OCI-LY3 (cell line): ENCODE measurements around the gene SCN4A.

Experiments used
- H2AFZ ChIP-seq: fragments of 200-600, 300-600 bp; shearing (Covaris generic); 2 replicates; pipeline ENCODE4 v1.6.0; 2014; ENCODE audit warnings: antibody characterized with exemption, low read depth, low read length
- H3K27ac ChIP-seq: fragments of 200-600, 300-600 bp; sonication (generic); 2 replicates; pipeline ENCODE4 v1.5.1; 2014; ENCODE audit warnings: mild to moderate bottlenecking, low read length, moderate library complexity, mixed read lengths
- H3K27me3 ChIP-seq: fragments of 200-600, 300-600 bp; sonication (generic); 2 replicates; pipeline ENCODE4 v1.6.1; 2014; ENCODE audit warnings: low read depth, low read length, mixed read lengths
- H3K36me3 ChIP-seq: fragments of 200-600, 300-600 bp; sonication (generic); replicated peaks from 2 replicates; pipeline ENCODE3; 2014; ENCODE audit warnings: low read depth, low read length, mixed read lengths
- H3K4me1 ChIP-seq: fragments of 300-600, 200-600 bp; sonication (generic); 2 replicates; pipeline ENCODE4 v1.6.1; 2014; ENCODE audit warnings: low read length, mixed read lengths
- H3K4me2 ChIP-seq: fragments of 200-600, 300-600 bp; sonication (generic); 2 replicates; pipeline ENCODE4 v1.6.1; 2014; ENCODE audit warnings: low read length, mixed read lengths
- H3K4me3 ChIP-seq: fragments of 300-600, 200-600 bp; sonication (generic); 2 replicates; pipeline ENCODE4 v1.5.1; 2014; ENCODE audit warnings: antibody characterized with exemption, mild to moderate bottlenecking, low read length, moderate library complexity
- H3K79me2 ChIP-seq: fragments of 300-600, 200-600 bp; shearing (Covaris generic); 2 replicates; pipeline ENCODE4 v1.6.1; 2014; ENCODE audit warnings: mild to moderate bottlenecking, low read length, mixed read lengths
- H3K9ac ChIP-seq: fragments of 300-600, 200-600 bp; shearing (Covaris generic); 2 replicates; pipeline ENCODE4 v1.6.0; 2014; ENCODE audit warnings: mild to moderate bottlenecking, low read length, moderate library complexity
- H3K9me3 ChIP-seq: fragments of 200-600, 300-600 bp; shearing (Covaris generic); 2 replicates; pipeline ENCODE4 v1.6.1; 2014; ENCODE audit warnings: low read length, mixed read lengths; ENCODE audit not compliant: insufficient read depth
- H4K20me1 ChIP-seq: fragments of 200-600, 300-600 bp; sonication (generic); 2 replicates; pipeline ENCODE4 v1.6.1; 2016; ENCODE audit warnings: low read length, mixed read lengths; ENCODE audit not compliant: insufficient read depth
- CTCF ChIP-seq: fragments of 200-600, 300-600 bp; sonication (generic); IDR thresholded peaks from 2 replicates; pipeline ENCODE4 v1.5.1; 2014; ENCODE audit warnings: antibody characterized with exemption, low read length, low read depth
- EZH2phosphoT487 ChIP-seq: fragments of 200-600 bp; shearing (Covaris generic); IDR thresholded peaks from 2 replicates; pipeline ENCODE4 v1.6.1; 2018; ENCODE audit warnings: antibody characterized with exemption, mixed run types, low read depth

The SCN4A gene

GRCh38 chr17:63941751-63942150, 31.0 kb downstream of the SCN4A start:
- Histone ChIP-seq H3K4me3 (no peak overlapping the region), H3K79me2 (no peaks in the 10 kb centered on the region), H3K4me2 (no peak overlapping the region), H2AFZ (no peak overlapping the region), H3K9ac (no peak overlapping the region), H3K27me3 (no peaks in the 10 kb centered on the region), H3K9me3 (no peaks in the 10 kb centered on the region), H3K27ac (no peak overlapping the region), H3K4me1 (peaks cover 20% of the 10 kb centered on the region), H4K20me1 (no peaks in the 10 kb centered on the region), H3K36me3 (no peaks in the 10 kb centered on the region)
- no peak for TF ChIP-seq EZH2phosphoT487
- no peak for TF ChIP-seq CTCF

- Histone ChIP-seq H2AFZ (no peak overlapping the region), H3K4me2 (no peak overlapping the region), H3K4me1 (peaks cover 14% of the 10 kb centered on the region), H3K4me3 (no peak overlapping the region), H3K36me3 (no peaks in the 10 kb centered on the region), H3K79me2 (no peaks in the 10 kb centered on the region), H3K27me3 (peaks cover 3% of the 10 kb centered on the region; the same call in 1 of the 2 replicates), H3K9ac (no peak overlapping the region), H3K9me3 (no peaks in the 10 kb centered on the region), H3K27ac (no peak overlapping the region), H4K20me1 (no peaks in the 10 kb centered on the region)
- TF ChIP-seq CTCF, result no peak
- no peak for TF ChIP-seq EZH2phosphoT487
Observed at GRCh38 chr17:63941162-63941561, 31.6 kb downstream of the SCN4A start.

DNA sequence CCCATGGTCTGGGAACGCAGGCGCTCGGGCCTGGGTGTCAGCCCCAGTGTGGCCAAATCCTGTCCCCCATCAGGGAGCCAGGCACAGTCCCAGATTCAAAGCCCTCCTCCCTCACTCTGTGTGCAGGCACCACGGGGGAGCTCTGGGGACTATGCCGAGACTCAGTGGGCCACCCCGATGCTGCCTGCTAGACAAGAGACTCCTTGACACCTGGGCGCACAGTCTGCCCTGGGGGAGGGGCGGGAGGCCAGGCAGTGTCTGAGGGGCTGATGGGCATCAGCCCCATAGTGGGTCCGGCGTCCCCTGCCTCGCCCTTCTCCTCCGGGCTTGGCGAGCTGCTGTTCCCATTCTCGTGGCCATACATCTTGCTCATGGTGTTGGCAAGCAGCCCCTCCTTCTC, 32.1 kb downstream of the SCN4A start:
- Histone ChIP-seq H3K36me3 (no peaks in the 10 kb centered on the region), H2AFZ (no peak overlapping the region), H4K20me1 (no peaks in the 10 kb centered on the region), H3K79me2 (no peaks in the 10 kb centered on the region), H3K4me2 (no peak overlapping the region), H3K27me3 (peaks cover 5% of the 10 kb centered on the region; the same call in 1 of the 2 replicates), H3K9ac (no peak overlapping the region), H3K27ac (no peak overlapping the region), H3K4me3 (no peak overlapping the region), H3K9me3 (no peaks in the 10 kb centered on the region), H3K4me1 (peaks cover 8% of the 10 kb centered on the region)
- TF ChIP-seq CTCF (no peak), EZH2phosphoT487 (no peak)

DNA sequence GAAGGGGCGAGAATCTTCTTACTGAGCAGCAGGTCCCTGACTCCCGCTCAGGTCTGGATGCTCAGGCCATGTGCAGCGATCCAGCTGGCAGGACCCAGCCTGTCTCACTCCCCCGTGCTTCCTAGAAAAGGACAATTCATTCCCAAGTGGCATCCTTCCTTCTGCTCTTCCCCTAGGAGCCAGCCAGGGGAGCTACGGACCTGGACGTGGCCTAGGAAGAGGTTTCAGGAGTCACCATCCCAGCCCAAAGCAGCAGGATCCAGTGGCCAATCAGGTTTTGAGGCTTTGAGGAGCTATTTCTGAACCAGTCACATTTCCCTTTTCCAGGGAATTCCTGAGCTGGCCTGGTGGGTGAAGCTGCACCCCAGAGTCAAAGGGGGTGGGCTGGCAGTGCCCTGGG, 32.8 kb downstream of the SCN4A start:
- H3K9me3 ChIP-seq, result no peaks in the 10 kb centered on the region
- no peaks in the 10 kb centered on the region for H3K36me3 ChIP-seq
- no peaks in the 10 kb centered on the region for H3K79me2 ChIP-seq
- H3K27me3 ChIP-seq, result peaks cover 5% of the 10 kb centered on the region; the same call in 1 of the 2 replicates
- H3K27ac ChIP-seq, result no peak overlapping the region
- no peaks in the 10 kb centered on the region for H4K20me1 ChIP-seq
- H3K4me1 ChIP-seq, result peaks cover 6% of the 10 kb centered on the region; the same call in 1 of the 2 replicates
- no peak overlapping the region for H3K4me3 ChIP-seq
- H3K9ac ChIP-seq, result no peak overlapping the region
- no peak overlapping the region for H2AFZ ChIP-seq
- TF ChIP-seq CTCF (no peak), EZH2phosphoT487 (no peak)
- H3K4me2 ChIP-seq, result no peak overlapping the region
